HG03439 (cell line): ENCODE data around the gene CDK19.
"Not testable (repeated sequence)": the region's sequence is repeated elsewhere in the genome, so short reads cannot be mapped to it uniquely, and the experiment has no call there.

ENCODE experiments used
- ATAC-seq: cut with Tn5 transposase; IDR thresholded peaks from one replicate; pipeline ENCODE4 v1.9.1; 2021; ENCODE audit warnings: mild to moderate bottlenecking, moderate library complexity; ENCODE audit not compliant: unreplicated experiment

The CDK19 gene

GRCh38 chr6:110814102-110815014 is 911 bp downstream of the CDK19 start:
- ATAC-seq: peak; percentile 14

DNA sequence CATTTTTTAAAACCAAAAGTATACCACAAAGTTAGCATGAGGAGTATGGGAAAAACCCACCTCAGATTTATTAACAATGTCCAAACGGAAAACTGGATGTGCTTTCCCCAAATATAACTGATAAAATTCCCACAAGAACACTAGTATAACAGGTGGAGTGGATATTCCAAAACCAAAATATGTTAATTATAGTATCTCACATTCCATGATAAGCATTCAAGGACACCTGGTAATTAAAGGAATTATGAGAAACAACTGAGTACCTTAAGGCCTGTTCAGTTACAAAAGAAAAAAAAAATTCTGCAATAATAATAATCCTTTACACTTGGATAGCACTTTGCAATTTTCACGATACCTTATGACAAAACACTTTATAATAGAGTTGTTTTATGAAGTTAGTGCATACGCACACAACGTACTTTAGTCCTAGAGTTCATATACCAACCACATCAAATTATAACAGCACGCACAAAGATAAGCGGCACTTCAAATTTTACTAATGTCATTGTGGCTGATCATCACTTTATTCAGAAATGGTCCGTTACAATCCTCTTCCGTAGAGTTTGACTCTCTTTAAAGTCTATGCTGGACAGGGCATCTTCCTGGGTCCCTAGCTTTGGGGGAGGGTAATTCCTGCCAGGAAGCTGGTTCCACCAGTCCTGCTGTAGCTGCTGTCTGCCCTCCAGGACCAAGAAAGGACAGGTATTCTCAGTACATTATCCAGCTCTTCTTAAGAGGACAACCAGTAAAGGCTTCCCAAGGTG is 1.7 kb downstream of the CDK19 start:
- ATAC-seq: no peak

- ATAC-seq: no peak
These were observed 2.5 kb downstream of the CDK19 start for GRCh38 chr6:110812719-110813118.

GRCh38 chr6:110810896-110811586 is 4.2 kb downstream of the CDK19 start:
- ATAC-seq: no peak

DNA sequence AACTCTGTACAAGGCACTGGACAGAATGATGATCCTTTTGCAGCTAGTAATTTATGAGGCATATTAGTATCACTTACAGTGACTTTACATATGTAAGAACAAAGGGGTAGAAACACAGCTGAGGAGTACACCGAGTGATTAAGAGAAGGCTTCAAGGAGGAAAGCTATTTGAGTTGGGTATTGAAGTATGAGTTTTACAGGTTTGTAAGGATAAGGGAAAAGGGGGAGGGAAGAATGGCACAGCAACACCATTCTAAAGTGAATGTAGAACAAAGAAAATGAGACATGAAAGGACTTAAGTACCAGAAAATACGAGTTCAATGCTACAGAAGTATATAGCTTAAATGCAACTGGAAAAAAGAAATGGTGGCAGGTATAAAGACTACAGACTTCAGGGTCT is 5.5 kb downstream of the CDK19 start:
- ATAC-seq: no peak

DNA sequence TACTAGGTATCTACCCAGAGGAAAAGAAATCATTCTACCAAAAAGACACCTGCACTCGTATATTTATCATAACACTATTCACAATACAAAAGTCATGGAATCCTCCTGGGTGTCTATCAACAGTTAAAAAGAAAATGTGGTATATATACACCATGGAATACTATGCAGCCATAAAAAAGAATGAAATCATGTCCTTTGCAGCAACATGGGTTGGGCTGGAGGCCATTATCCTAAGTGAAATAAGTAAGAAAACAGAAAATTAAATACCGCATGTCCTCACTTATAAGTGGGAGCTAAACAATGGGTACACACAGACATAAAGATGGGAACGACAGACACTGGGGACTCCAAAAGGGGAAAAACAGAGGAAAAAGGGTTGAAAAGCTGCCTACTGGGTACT is 13.1 kb downstream of the CDK19 start:
- ATAC-seq: not testable (repeated sequence)

- no peak for ATAC-seq
These were observed 14.5 kb downstream of the CDK19 start for GRCh38 chr6:110800839-110801196.

GRCh38 chr6:110800196-110800838 is 15.0 kb downstream of the CDK19 start:
- ATAC-seq: no peak

DNA sequence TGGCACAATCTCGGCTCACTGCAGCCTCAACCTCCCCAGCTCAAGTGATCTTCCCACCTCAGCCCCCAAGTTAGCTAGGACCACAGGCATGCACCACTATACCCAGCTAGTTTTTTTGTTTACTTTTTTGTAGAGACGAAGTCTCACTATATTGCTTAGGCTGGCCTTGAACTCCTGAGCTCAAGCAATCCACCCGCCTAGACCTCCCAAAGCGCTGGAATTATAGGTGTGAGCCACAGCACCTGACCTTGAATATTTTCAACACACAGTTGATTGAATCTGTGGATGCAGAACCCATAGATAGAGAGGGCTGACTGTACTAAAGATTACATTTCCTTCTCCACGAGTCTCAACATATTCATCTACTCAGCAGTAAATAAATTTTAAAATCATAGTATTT is 15.6 kb downstream of the CDK19 start:
- ATAC-seq: no peak

DNA sequence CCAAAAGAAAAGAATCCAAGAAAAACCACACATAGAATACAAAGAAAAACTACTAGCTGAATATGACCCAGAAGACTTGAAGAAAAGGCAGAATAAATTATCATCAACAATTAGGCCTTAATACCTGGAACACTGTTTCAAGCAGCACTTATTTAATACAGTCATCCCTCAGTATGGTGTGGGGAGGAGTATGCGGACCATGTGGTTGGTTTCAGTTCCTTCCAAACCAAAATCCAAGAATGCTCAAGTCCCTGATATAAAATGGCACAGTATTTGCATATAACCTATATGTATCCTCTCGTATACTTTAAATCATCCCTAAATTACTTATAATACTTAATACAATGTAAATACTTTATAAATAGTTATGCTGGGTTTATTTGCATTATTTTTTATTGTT is 16.1 kb downstream of the CDK19 start:
- no peak for ATAC-seq

- no peak for ATAC-seq
These were observed 20.0 kb downstream of the CDK19 start for GRCh38 chr6:110795271-110795670.

DNA sequence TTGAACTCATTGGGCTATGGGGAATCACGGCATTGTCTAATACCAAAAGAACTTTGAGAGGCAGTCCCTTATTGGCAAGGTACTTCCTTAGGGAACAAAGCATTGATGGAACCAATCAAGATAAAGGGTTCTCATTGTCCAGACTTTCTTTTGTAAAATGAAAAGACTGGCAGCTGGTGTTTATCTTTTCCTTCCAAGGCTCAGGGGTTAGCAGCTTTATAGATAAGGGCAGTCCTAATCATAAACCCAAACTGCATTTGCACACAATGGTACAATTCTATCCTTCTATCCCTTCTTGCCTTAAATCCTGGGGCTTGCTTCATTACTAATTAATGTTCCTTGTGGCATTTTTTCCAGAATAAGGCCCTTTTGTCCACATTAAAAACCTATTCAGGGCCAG is 28.6 kb downstream of the CDK19 start:
- ATAC-seq: no peak

GRCh38 chr6:110786271-110786670 is 29.0 kb downstream of the CDK19 start:
- no peak for ATAC-seq

DNA sequence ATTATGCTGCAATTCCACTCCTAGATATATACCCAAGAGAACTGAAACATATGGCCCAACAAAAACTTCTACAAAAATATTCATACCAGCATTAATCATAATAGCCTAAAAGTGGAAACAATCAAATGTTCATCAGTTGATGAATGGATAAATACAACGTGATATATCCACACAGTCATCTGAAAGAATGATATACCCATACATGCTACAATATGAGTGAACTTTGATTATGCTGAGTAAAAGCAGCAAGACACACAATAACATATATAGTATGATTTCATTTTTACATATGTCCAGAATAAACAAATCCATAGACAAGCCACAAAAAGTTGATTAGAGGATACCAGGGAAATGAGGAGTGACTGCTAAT is 30.7 kb downstream of the CDK19 start:
- peak; percentile 17 for ATAC-seq

DNA sequence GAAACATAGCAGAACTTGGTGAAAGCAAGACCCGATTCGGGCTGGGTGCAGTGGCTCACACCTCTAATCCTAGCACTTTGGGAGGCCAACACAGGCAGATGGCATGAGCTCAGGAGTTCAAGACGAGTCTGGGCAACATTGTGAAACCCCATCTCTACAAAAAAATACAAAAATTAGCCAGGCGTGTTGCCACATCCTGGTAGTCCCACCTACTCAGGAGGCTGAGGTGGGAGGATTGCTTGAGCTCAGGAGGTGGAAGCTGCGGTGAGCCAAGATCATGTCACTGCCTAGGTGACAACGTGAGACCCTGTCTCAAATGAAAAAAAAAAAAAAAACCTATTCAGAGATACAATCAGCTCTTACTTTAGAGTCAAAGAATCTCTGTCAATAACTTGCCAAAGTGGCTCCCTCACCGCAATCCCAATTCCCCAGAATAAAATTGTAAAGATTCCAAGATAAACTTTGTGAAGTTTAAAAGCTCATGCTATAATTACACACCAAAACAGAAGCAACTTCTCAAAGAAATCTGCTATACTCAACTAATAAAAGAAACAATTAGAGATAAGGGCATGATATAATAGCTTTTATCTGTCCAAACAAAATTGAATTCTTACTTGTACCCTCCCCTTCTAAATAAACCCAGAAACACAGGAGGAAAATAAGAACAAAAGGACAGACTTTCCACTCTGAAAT is 33.6 kb downstream of the CDK19 start:
- no peak for ATAC-seq

- no peak for ATAC-seq
These were observed 36.9 kb downstream of the CDK19 start for GRCh38 chr6:110778333-110778732.

GRCh38 chr6:110777636-110778035 is 37.6 kb downstream of the CDK19 start:
- ATAC-seq: no peak

DNA sequence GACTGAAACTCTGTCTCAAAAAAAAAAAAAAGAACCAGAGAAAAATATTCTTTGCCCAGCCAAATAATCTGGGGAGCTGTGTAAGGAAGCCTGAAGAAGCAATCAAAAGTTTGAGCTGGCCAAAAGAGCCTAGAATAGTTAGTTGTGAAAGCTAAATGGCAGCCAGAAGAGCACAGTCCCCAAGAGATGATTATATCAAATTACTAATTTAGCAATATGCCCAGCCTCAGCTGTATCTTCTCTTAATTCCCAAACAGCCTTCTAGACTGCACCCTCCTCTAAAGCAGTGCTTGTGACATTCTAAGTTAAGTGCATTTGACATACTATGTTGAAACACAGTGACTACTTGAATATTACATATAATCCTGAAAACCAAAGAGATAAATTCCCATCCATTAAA is 38.9 kb downstream of the CDK19 start:
- ATAC-seq: no peak

DNA sequence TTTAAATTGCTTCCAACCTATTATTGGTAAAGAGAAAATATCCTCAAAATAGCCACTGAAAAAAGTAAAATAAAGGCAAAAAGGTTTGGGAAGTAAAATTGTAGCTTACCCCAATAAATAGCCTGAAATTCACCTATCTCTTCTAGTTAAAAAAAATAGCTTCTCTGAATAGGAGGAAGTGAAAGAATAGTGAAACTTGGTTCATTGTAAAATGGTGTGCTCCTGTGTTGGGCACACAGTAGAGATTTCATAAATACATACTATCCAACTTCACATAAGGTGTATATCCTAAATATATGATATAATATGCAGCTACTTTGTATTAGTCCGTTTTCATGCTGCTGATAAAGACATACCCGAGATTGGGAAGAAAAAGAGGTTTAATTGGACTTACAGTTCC is 45.3 kb downstream of the CDK19 start:
- ATAC-seq: no peak

DNA sequence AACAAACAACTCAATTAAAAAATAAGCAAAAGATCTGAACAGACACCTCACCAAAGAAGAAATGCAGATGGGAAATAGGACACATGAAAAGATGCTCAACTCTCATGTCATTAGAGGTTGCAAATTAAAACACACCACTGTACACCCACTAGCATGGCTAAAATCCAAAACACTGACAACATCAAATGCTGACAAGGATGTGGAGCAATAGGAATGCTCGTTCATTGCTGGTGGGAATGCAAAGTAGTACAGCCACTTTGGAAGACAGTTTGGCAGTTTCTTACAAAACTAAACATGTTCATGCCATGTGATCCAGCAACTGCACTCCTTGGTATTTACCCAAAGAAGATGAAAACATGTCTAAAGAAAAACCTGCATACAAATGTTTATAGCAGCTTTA is 47.2 kb downstream of the CDK19 start:
- no peak for ATAC-seq

DNA sequence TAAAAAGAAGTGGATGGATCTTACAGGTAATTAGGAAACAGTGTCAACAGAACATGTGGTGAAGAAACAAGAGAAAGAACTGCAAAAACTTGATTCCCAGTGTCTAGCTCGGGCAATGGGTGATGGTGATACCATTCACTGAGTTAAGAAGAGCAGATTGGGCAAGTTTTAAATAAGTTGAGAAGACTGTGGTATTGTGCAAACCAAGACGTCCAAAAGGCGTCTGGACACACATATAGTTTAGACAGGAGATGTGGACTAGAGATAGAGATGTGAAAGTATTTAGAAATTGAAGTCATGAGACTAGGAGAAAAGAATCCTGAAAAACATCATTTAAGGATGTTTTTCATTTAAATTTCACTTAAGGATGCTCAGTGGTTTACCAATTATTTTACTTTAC is 53.9 kb downstream of the CDK19 start:
- no peak for ATAC-seq
